Renal pelvis (tissue), 12 donors: ENCODE measurements around the gene KIAA0753. TPM values are rescaled to one million over a fixed set of nuclear protein-coding genes. Genes with fewer than 3 reads are reported as not detected.

Experiments used
- DNase-seq: peaks from one replicate; pipeline ENCODE4 v3.0.0-alpha.2; 2013
- long read RNA-seq, 16 experiments: transcript quantifications; one replicate each; lab custom pipeline, GENCODE V29; 2026
- polyA plus RNA-seq, 3 donors: library from polyadenylated mRNA; unstranded; fragments of 120-200 nt; gene quantifications; one replicate each; pipeline ENCODE4 v1.2.1, GENCODE V29; 2013; ENCODE audit not compliant: insufficient read length in 3 of 3

KIAA0753 gene
- 10 to 100 TPM; 34.4 to 46.2 (median 41.4) TPM for polyA plus RNA-seq
- long read RNA-seq, donor 1, partial matches to known transcripts: 106 of 393 reads
- long read RNA-seq, donor 1, other reads (novel, unspliced or antisense): 287 of 393 reads
- long read RNA-seq, donor 2: 0 reads
- long read RNA-seq, donor 3, partial matches to known transcripts: 25 of 25 reads
- long read RNA-seq, donor 3, other reads (novel, unspliced or antisense): 0 of 25 reads
- long read RNA-seq, donor 4, partial matches to known transcripts: 51 of 312 reads
- long read RNA-seq, donor 4, other reads (novel, unspliced or antisense): 260 of 312 reads
- long read RNA-seq, donor 5: 0 reads
- long read RNA-seq, donor 6, full-length matches to known transcripts: 3 of 3 reads
- long read RNA-seq, donor 6, partial matches to known transcripts: 0 of 3 reads
- long read RNA-seq, donor 6, other reads (novel, unspliced or antisense): 0 of 3 reads
- long read RNA-seq, donor 7, partial matches to known transcripts: 0 of 3 reads
- long read RNA-seq, donor 7, other reads (novel, unspliced or antisense): 0 of 3 reads
- long read RNA-seq, donor 8, partial matches to known transcripts: 9 of 51 reads
- long read RNA-seq, donor 8, other reads (novel, unspliced or antisense): 42 of 51 reads
- long read RNA-seq, donor 9, partial matches to known transcripts: 304 of 334 reads
- long read RNA-seq, donor 9, other reads (novel, unspliced or antisense): 30 of 334 reads
- long read RNA-seq, donor 10, partial matches to known transcripts: 52 of 281 reads
- long read RNA-seq, donor 10, other reads (novel, unspliced or antisense): 229 of 281 reads
- long read RNA-seq, donor 11: 0 reads
- long read RNA-seq, donor 12, full-length matches to known transcripts: 1 of 8 reads
- long read RNA-seq, donor 12, partial matches to known transcripts: 7 of 8 reads
- long read RNA-seq, donor 12, other reads (novel, unspliced or antisense): 0 of 8 reads
- long read RNA-seq, donor 13, partial matches to known transcripts: 105 of 234 reads
- long read RNA-seq, donor 13, other reads (novel, unspliced or antisense): 129 of 234 reads
- long read RNA-seq, donor 14: 0 reads
- long read RNA-seq, donor 15: 0 reads
- long read RNA-seq, donor 16, full-length matches to known transcripts: 1 of 363 reads
- long read RNA-seq, donor 16, partial matches to known transcripts: 137 of 363 reads
- long read RNA-seq, donor 16, other reads (novel, unspliced or antisense): 225 of 363 reads

DNA sequence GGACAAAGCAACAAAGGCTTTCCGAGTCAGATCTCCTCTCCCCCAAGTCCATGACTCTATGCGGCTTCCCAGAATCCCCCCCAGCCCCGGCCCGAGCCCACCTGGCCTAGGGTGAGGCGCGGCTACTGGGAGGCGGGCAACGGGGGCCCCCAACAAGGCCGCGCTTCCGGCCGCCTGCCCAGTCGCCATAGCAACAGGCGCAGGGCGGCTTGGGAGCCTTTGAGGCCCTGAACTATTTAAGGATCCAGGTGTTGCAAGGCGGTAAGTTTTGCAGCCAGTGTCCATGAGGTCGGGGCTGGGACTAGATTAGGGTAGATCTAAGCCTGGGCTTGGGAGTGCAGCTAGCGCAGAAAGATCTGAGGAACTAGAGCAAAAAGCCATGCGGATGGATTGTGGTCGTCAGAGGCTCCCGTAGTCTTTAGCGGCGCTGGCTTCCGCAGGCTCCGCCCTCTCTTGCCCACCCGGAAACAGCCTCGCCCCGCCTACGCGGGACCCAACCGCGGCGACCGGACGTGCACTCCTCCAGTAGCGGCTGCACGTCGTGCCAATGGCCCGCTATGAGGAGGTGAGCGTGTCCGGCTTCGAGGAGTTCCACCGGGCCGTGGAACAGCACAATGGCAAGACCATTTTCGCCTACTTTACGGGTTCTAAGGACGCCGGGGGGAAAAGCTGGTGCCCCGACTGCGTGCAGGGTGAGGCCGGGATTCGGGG is at the start of gene KIAA0753, which contains the start of gene TXNDC17:
Gene KIAA0753, minus strand, starts transcription at position 176 of the 711 bp plus-strand sequence. CDS start 5,608 bp downstream, outside the sequence.
Gene TXNDC17, plus strand, starts transcription at position 525 of the 711 bp plus-strand sequence. Its CDS starts 23 bp downstream, at position 548.
- DNase-seq: peak; percentile 92

DNA sequence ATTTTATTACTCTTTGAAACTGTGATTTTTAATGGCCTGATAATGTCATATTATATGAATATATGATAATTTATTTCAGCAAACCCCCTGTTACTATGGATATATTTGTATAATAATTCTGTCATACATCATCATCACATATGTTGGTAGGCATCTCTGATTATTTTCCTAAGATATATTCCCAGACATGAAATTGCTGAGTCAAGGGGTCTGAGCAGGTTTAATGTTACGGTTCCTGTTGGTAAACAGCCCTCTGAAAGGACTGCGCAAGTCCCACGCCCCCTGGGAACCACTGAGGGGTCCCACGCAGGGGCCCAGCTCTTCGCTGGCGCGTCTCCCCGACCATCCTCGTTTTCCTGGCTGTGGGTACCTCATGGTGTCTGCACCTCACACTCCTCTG is 48.4 kb upstream of the KIAA0753 start:
- DNase-seq: no peak

DNA sequence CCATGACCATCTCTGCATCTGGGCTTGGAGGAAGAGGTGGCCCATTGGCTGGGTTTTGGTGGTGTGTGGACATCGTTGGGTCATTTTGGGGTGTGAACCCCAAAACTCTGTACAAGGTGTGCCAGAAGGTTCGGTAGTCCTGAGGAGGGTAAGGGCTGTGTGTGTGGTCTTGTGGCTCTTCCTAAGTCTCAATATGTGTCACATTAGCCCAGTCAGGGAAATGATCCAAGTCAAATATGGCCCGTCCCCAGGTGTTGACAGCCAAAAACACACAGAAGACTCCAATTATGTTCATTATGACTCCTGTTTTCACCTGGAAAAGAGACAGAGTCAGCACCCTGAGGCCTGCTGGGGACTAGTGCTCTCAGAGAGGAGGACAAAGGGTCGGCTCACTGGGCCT is 45.5 kb upstream of the KIAA0753 start:
- DNase-seq: no peak

DNA sequence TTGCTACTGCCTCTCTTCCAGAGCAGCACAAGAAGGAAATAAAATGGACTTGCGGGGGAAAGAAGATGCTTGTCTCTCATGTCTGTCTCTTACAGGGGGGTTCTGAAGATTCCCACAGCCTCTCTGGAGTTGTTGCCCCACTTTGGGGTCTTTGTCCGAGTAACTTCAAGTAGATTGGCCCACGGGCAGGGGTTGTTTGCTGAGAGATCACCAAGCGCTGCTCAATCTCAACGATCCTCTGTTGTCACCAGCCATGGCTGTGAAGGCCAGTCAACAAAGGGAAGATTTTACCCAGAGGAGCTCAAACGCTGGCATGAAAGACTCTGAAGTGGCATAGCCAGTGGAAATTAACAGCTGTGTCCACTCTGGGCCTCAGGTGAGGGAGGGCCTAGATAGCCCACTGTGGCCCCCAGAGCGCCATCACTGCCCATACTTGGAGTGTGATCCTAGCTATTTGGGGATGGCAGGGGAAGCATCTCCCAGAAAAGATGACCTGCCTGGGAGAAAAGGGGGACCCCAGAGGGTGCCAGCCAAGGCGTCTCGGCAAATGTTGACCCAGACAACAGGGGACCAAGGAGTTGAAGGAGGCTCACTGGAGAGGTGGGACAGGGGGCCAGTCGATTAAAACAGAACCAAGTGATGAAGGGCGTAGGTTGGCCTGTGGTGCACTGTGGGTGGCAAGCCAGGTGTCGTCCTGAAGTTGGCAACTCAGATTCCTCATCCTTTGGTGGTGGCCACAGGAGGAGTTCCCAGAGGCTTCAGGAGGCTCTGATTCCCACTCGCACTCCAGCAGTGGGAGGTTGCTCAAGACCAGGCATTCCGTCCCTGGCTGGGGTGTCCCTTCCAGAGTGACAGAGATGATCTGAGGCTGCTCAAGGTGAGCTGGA is 44.6 kb upstream of the KIAA0753 start:
- DNase-seq: no peak

DNA sequence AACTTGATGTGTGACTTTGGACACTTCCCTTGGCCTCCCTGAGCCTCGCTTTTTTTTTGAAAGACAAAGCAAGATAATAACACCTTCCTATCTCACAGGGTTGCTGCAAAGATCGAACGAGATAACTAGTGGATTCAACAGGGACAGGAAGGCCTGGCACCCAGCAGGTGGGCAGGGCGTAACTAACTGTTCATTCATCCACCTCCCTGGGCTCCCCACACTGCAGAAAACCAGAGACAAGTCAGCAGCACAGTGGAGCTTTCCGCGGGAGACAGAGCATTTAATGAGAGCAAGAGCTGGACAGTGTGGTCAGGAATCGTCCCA is 43.9 kb upstream of the KIAA0753 start:
- no peak for DNase-seq

DNA sequence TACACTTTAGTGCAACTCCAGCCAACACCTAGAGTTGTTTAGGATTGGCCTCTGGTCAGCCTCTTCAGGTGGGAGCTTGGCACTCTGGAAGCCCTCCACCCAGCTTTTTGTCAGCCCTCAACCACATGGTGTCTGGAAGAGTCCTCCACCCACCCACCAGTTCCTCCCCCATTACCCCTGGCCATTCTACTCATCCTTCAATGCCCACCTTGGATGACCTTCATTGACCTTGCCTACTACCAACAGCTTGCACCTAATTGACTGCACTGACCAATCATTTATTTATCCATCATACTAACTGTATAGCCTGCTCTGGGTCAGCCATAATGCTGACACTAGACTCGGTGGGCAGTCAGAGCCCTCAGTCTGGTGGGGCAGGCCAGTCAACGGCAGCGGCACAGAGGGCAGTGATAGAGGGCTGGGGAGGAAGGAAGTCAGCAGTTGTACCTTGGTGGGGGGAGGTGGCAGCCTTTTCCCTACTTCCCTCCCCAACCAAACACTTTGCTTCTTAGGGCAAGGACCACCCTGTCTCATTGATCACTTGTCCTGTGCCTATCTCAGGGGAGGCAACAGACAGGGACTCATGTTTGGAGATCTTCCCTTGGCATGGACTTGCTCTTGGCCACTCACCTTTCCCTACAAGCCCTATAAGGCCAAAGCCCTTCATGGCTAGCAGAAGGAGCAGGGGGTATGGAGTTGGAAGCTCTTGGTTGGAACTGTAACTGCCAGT is 43.4 kb upstream of the KIAA0753 start:
- DNase-seq: no peak

DNA sequence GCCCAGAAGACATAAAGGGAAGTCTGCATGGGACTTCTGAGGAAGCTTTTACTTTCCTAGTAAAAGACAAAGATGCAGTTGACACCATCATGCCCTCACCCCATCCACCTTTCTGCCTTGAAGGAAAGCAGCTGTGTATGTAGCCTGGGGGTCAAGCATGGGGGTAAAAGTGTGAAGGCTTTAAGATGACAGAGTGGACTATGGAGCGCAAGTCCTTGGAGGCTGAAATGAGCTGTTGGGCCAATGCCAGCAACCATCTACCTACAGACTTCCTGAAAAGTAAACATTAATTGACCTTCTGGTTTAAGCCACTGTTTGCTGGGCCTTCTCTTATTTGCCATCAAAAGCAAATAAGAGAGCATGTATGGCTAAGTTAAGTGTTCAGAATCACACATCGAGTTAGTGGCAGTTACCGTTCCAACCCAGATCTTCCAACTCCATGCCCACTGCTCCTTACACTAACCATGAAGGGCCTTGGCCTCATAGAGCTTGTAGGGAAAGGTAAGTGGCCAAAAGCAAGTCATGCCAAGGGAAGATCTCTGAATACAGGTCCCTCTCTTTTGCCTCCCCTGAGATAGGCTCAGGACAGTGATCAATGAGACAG is 42.7 kb upstream of the KIAA0753 start:
- DNase-seq: no peak

DNA sequence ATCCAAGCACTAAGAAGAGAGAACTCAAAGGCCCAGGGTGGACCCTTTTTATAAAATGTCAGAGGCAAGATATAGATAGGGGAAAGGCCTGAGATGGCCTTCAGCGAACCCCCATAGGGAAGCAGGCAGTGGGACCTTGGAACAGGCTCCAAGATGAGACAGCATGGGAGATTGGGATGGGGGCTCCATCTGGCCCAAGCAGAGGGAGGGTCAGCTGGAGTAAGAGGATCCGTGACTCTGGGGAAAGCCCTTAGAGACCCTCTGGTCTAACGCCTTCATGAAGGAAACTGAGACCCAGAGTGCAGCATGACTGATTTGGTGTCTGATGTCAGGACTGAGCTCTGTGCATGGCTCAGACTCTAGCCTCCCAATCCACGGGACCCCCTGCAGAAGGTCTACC is 41.8 kb upstream of the KIAA0753 start:
- no peak for DNase-seq

DNA sequence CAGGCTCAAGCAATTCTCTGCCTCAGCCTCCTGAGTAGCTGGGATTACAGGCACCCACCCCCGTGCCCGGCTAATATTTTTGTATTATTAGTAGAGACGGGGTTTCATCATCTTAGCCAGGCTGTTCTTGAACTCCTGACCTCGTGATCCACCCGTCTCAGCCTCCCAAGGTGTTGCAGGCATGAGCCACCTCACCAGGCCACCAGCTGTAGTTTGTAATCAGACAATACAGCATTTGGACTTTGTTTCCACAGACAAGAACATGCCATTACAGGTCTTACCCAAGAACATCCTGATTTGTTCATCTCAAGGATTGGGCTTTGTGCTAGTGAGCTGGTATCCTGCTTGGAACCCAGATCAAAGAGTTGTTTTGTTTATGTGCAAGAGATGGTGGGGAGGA is 41.2 kb upstream of the KIAA0753 start:
- DNase-seq: no peak

DNA sequence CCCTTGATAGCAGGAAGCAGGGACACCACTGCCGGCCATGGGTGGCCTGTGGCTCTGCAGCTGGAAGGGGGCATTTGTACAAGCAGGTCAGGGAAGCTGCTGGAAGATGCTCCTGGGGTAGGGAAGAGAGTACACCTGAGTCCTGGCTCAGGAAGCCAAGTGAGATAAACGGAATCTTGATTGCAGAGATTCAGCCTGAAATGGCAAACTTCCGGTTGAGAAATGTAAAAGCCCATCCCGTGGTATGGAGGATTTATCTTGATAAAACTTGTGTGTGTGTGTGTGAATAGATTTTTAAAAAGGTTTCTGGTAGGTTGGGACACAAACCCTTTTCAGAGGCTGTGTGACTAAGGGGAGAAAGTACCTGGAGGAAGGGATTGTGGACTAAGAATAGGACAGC is 40.7 kb upstream of the KIAA0753 start:
- DNase-seq: no peak

DNA sequence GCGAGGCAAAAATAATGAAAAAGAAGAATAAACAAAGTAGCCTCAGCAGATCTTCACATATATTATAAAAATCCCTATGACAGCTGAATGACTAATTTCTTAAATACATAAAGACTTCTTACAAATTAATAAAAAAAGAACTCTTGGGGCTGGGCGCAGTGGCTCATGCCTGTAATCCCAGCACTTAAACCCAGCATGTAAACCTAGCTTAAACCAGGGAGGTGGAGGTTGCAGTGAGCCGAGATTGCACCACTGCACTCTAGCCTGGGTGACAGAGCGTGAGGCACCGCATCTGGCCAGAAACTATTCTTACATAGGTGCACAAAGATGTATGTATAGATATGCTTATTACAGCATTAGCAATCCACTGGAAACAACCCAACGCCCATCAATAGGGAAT is 38.7 kb upstream of the KIAA0753 start:
- no peak for DNase-seq

DNA sequence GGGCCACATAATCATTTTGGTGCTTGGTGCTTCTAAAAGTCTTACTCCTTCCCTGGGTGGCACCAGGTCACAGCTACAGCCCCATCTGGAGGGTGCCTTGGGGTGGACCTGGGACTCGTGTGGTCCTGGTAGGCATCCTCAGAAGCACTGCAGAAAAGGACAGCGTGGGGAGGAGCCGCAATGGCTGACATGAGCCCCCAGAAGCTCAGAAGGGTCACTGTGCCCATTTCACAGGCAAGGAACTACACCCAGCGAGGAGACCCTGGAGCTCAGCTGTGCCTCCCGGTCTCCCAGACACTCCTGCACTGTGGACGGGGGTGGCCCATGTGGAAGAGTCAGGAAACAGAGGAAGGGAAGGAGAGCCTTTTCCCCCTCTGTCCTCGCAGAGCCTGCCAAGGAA is 37.4 kb upstream of the KIAA0753 start:
- no peak for DNase-seq

DNA sequence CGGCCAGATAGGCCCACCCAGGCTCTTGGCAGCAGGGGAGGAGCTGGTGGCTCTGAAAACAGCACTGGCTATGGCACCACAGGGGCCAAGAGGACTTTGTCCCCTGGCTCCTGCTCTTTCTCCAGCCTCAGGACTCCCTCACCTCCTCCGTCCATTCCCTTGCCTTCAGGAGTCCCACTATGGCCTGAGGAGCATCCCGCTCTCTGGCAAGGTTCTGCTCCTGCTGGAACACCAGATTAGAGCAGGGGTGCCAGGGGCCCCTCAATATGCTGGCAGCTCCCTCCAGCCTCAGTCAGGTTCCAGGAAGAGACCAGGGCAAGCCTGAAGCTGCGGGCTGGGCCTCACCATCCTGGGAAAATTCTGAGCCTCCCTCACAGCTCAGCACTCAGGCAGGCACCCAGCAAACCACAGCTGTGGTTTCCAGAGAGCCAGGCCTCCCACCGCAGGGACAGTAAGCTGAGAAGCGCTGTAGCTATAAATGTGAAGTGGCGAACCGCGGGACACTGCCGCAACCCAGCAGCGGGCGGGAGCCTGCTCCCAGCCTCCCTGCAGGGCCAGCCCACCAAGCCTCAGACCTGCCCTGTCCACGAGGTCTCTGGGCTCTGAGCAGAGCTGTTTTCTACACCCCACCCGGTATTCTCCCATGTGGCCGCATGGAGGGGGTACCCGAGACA is 36.8 kb upstream of the KIAA0753 start:
- no peak for DNase-seq

DNA sequence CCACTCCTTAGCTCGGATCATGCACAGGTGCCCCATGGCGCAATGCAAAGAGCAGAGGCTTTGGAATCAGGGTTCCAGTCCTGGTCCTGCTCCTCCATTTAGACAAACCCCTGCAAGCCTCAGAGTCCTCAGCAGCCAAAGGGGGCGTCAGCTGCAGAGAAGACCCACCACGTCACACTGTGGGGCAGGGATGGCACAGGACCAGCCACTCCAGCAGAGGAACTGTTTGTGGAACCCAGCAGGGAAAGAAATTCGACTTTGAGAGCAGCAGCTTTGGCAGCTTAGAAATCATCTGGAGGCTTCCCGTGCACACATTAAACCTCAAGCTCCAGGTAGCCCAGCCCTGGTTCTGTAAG is 36.3 kb upstream of the KIAA0753 start:
- no peak for DNase-seq

DNA sequence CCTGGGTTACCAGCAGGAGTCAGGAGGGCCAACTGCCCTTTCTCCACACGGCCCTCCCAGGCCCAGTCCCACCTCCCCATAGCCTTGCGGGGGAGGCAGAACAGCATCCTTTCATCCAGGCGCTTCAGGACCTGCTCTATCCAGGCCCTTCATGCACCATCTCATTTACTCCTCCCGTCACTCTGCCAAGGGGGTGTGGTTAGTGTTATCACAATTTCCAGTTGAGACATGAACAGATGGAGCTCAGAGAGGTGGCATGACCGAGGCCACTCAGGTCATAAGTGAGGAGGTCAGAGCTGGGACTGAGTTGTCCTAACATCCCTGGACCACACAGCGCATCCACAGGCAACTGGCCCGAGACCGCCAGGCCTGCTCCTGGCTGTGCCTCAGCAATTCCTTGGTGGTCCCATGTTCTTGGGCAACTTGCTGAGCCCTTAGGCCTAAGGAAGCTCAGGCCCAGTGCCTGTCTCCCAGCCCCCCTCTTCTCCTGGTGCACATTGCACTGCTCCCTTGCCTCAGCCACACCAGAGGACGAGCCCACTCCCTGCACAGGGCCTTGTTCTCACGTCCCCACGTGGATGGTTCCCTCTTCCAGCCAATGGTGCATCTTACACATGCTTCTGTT is 34.8 kb upstream of the KIAA0753 start:
- no peak for DNase-seq

DNA sequence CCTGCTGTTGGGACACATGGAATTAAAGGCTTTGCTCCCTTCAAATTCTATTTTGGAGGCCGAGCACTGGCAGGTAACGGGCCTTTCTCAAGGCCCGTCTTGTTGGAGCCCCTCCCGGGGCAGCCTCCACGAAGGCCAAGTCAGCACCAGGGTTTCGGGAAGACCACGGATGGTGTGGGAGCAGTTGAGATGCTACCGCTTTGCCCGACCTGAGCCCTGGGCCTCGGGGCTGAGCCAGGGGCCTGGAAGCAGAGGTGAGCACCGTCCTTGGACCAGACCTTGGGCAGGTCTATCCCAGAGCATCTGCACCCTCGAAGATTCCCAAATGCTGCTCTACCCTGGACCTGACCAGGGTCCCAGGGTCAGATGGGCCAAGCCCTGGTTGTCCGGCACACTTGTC is 34.1 kb upstream of the KIAA0753 start:
- DNase-seq: no peak

DNA sequence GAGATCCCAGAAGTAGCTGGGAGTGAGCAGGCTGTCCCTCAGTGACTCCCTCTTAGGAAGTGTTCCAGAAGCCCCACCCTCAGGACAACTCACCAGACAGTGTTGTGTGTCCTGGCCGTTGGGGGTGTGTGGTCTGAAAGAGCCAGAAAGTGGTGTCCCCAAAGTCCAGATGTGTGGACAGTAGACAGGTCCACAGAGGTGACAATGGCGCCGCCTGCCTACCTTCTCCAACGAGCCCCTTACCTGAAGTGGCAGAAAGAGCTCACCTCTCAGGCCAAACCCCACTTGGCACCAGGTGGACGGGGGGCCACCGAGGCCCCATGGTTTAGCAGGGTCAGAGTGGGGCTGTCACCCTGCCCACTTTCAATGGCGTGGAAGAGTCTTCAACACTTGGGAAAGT is 30.9 kb upstream of the KIAA0753 start:
- DNase-seq: no peak

DNA sequence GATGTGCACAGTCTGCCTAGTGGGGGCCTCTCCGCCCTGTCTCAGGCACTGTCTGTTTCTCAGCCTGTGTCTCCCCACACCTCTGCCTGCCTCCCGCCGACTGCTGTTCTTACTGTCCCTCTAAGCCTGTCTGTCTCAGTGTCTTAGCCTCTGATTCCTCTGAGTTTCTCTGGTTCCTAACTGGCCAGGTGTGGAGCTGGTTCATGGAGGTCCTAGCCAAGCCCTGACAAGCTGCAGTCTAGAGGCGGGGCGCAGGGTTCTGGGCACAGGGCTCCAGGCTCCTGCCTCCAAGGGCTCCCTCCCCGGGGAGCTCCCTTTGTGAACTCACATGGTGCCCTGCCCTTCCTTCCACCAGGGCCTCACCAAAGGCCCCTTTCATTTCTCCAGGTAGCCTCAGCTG is 30.5 kb upstream of the KIAA0753 start:
- DNase-seq: no peak
